Endothelial cell (in vitro differentiated cells): ENCODE data around the gene PRICKLE1. TPM values are rescaled to one million over a fixed set of nuclear protein-coding genes. Genes with fewer than 3 reads are reported as not detected.

ENCODE experiments used
- DNase-seq: peaks from one replicate; pipeline ENCODE4 v3.0.0; 2021; ENCODE audit warnings: low spot score
- H3K27ac Mint-ChIP-seq: one replicate; pipeline ENCODE4 v1.8.0; 2021; ENCODE audit warnings: mixed read lengths, inconsistent platforms; ENCODE audit not compliant: unreplicated experiment
- H3K27me3 Mint-ChIP-seq: one replicate; pipeline ENCODE4 v1.8.0; 2021; ENCODE audit warnings: mild to moderate bottlenecking, moderate library complexity, mixed read lengths, inconsistent platforms; ENCODE audit not compliant: unreplicated experiment
- H3K36me3 Mint-ChIP-seq: one replicate; pipeline ENCODE4 v1.8.0; 2021; ENCODE audit warnings: mild to moderate bottlenecking, low read depth, mixed read lengths, inconsistent platforms; ENCODE audit not compliant: unreplicated experiment
- H3K4me1 Mint-ChIP-seq: one replicate; pipeline ENCODE4 v1.8.0; 2021; ENCODE audit warnings: mild to moderate bottlenecking, mixed read lengths, inconsistent platforms; ENCODE audit not compliant: unreplicated experiment
- H3K4me3 Mint-ChIP-seq: one replicate; pipeline ENCODE4 v1.8.0; 2021; ENCODE audit warnings: mild to moderate bottlenecking, mixed read lengths, inconsistent platforms; ENCODE audit not compliant: unreplicated experiment
- H3K9me3 Mint-ChIP-seq: one replicate; pipeline ENCODE4 v1.8.0; 2021; ENCODE audit warnings: mixed read lengths, inconsistent platforms; ENCODE audit not compliant: unreplicated experiment
- CTCF ChIP-seq: fragments of 200-600 bp; sonication (generic); IDR thresholded peaks from one replicate; pipeline ENCODE4 v1.5.0; 2021; ENCODE audit warnings: antibody characterized with exemption; ENCODE audit not compliant: unreplicated experiment
- total RNA-seq: library from RNA; stranded (reverse); fragmentation: NEBNext Ultra II Directional; extraction: Animal tissue kit (Norgen Biotek cat#: 25700); gene quantifications from one replicate; pipeline ENCODE4 v1.2.1, GENCODE V29; 2021; ENCODE audit not compliant: unreplicated experiment

PRICKLE1 gene
- total RNA-seq, 1 donor from 2014 or later = 15.6 TPM

GRCh38 chr12:42607584-42608058, 18.1 kb upstream of the PRICKLE1 start:
- H3K4me1 Mint-ChIP-seq = no peaks in the 10 kb centered on the region
- H3K9me3 Mint-ChIP-seq = no peaks in the 10 kb centered on the region
- H3K27ac Mint-ChIP-seq = no peak overlapping the region
- peaks cover 5% of the 10 kb centered on the region for H3K36me3 Mint-ChIP-seq
- TF ChIP-seq CTCF = no peak
- no peak overlapping the region for H3K4me3 Mint-ChIP-seq
- H3K27me3 Mint-ChIP-seq = peaks cover 2% of the 10 kb centered on the region
- no peak for DNase-seq

- no peak overlapping the region for H3K27ac Mint-ChIP-seq
- H3K4me1 Mint-ChIP-seq = no peaks in the 10 kb centered on the region
- DNase-seq = no peak
- no peak for TF ChIP-seq CTCF
- H3K27me3 Mint-ChIP-seq = peaks cover 2% of the 10 kb centered on the region
- peaks cover 3% of the 10 kb centered on the region for H3K36me3 Mint-ChIP-seq
- H3K4me3 Mint-ChIP-seq = no peak overlapping the region
- no peaks in the 10 kb centered on the region for H3K9me3 Mint-ChIP-seq
Measured at GRCh38 chr12:42606471-42606870, 16.9 kb upstream of the PRICKLE1 start.

GRCh38 chr12:42605685-42606084, 16.1 kb upstream of the PRICKLE1 start:
- H3K36me3 Mint-ChIP-seq = no peaks in the 10 kb centered on the region
- no peak overlapping the region for H3K27ac Mint-ChIP-seq
- TF ChIP-seq CTCF = no peak
- H3K4me3 Mint-ChIP-seq = no peak overlapping the region
- H3K4me1 Mint-ChIP-seq = no peaks in the 10 kb centered on the region
- no peaks in the 10 kb centered on the region for H3K9me3 Mint-ChIP-seq
- peaks cover 3% of the 10 kb centered on the region for H3K27me3 Mint-ChIP-seq
- DNase-seq = no peak

- no peaks in the 10 kb centered on the region for H3K9me3 Mint-ChIP-seq
- H3K4me3 Mint-ChIP-seq = no peak overlapping the region
- H3K27ac Mint-ChIP-seq = no peak overlapping the region
- no peaks in the 10 kb centered on the region for H3K36me3 Mint-ChIP-seq
- H3K4me1 Mint-ChIP-seq = peaks cover 3% of the 10 kb centered on the region
- DNase-seq = no peak
- H3K27me3 Mint-ChIP-seq = peaks cover 3% of the 10 kb centered on the region
- no peak for TF ChIP-seq CTCF
Measured at GRCh38 chr12:42603246-42603990, 13.9 kb upstream of the PRICKLE1 start.

GRCh38 chr12:42593874-42594273, 4.3 kb upstream of the PRICKLE1 start:
- no peak overlapping the region for H3K27ac Mint-ChIP-seq
- H3K9me3 Mint-ChIP-seq = no peaks in the 10 kb centered on the region
- peaks cover 15% of the 10 kb centered on the region for H3K4me1 Mint-ChIP-seq
- no peak for TF ChIP-seq CTCF
- peaks cover under 1% of the 10 kb centered on the region for H3K36me3 Mint-ChIP-seq
- H3K4me3 Mint-ChIP-seq = no peak overlapping the region
- no peak for DNase-seq
- peaks cover 9% of the 10 kb centered on the region for H3K27me3 Mint-ChIP-seq
